ENCODE measurements around the gene B3GALT5. TPM values are rescaled to one million over a fixed set of nuclear protein-coding genes. Genes with fewer than 3 reads are reported as not detected.
"Not testable (repeated sequence)": the region's sequence is repeated elsewhere in the genome, so short reads cannot be mapped to it uniquely, and the experiment has no call there.

Gene B3GALT5
- polyA plus RNA-seq, 2 donors: 0.47 to 0.49 TPM

- Histone ChIP-seq H3K27ac (ENCODE audit: low read depth in 2 of 2, low read length in 1 of 2) (no peak overlapping the region), H3K9me3 (ENCODE audit: control insufficient read depth in 2 of 2, insufficient read depth in 1 of 2, low read depth in 1 of 2, low read length in 1 of 2) (peaks cover 0 to 5% of the 10 kb centered on the region in 2 donors), H3K4me3 (ENCODE audit: low read depth in 1 of 2, low read length in 2 of 2) (no peak overlapping the region), H3K27me3 (ENCODE audit: control insufficient read depth in 1 of 2, insufficient read depth in 2 of 2, low read length in 2 of 2) (no peaks in the 10 kb centered on the region), H3K4me1 (ENCODE audit: control insufficient read depth in 2 of 2, insufficient read depth in 2 of 2, low read length in 1 of 2) (peaks cover 0 to 2% of the 10 kb centered on the region in 2 donors), H3K36me3 (ENCODE audit: control insufficient read depth in 2 of 2, insufficient read depth in 2 of 2, low read length in 1 of 2) (no peaks in the 10 kb centered on the region)
- 93% methylated on average over 4 of the region's 4 CpGs for WGBS, 2 donors
Measured at GRCh38 chr21:39680216-39680615, 67.5 kb downstream of the B3GALT5 start.

- peaks cover 0 to 5% of the 10 kb centered on the region in 2 donors for H3K9me3 ChIP-seq (ENCODE audit: control insufficient read depth in 2 of 2, insufficient read depth in 1 of 2, low read depth in 1 of 2, low read length in 1 of 2)
- H3K27me3 ChIP-seq (ENCODE audit: control insufficient read depth in 1 of 2, insufficient read depth in 2 of 2, low read length in 2 of 2): no peaks in the 10 kb centered on the region
- no peak overlapping the region for H3K4me3 ChIP-seq (ENCODE audit: low read depth in 1 of 2, low read length in 2 of 2)
- H3K36me3 ChIP-seq (ENCODE audit: control insufficient read depth in 2 of 2, insufficient read depth in 2 of 2, low read length in 1 of 2): no peaks in the 10 kb centered on the region
- 70 to 81% methylated on average over 4 of the region's 4 CpGs for WGBS, 2 donors
- no peaks in the 10 kb centered on the region for H3K4me1 ChIP-seq (ENCODE audit: control insufficient read depth in 2 of 2, insufficient read depth in 2 of 2, low read length in 1 of 2)
- H3K27ac ChIP-seq (ENCODE audit: low read depth in 2 of 2, low read length in 1 of 2): no peak overlapping the region
Measured at GRCh38 chr21:39681257-39681656, 68.5 kb downstream of the B3GALT5 start.

- 62 to 64% methylated on average over 2 of the region's 2 CpGs for WGBS, 2 donors
- H3K36me3 ChIP-seq (ENCODE audit: control insufficient read depth in 2 of 2, insufficient read depth in 2 of 2, low read length in 1 of 2): no peaks in the 10 kb centered on the region
- no peak overlapping the region for H3K27ac ChIP-seq (ENCODE audit: low read depth in 2 of 2, low read length in 1 of 2)
- H3K9me3 ChIP-seq (ENCODE audit: control insufficient read depth in 2 of 2, insufficient read depth in 1 of 2, low read depth in 1 of 2, low read length in 1 of 2): peaks cover 0 to 5% of the 10 kb centered on the region in 2 donors
- no peak overlapping the region for H3K4me3 ChIP-seq (ENCODE audit: low read depth in 1 of 2, low read length in 2 of 2)
- no peaks in the 10 kb centered on the region for H3K27me3 ChIP-seq (ENCODE audit: control insufficient read depth in 1 of 2, insufficient read depth in 2 of 2, low read length in 2 of 2)
- no peaks in the 10 kb centered on the region for H3K4me1 ChIP-seq (ENCODE audit: control insufficient read depth in 2 of 2, insufficient read depth in 2 of 2, low read length in 1 of 2)
Measured at GRCh38 chr21:39681845-39682244, 69.1 kb downstream of the B3GALT5 start.

- Histone ChIP-seq H3K36me3 (ENCODE audit: control insufficient read depth in 2 of 2, insufficient read depth in 2 of 2, low read length in 1 of 2) (no peaks in the 10 kb centered on the region), H3K27ac (ENCODE audit: low read depth in 2 of 2, low read length in 1 of 2) (no peak overlapping the region), H3K4me1 (ENCODE audit: control insufficient read depth in 2 of 2, insufficient read depth in 2 of 2, low read length in 1 of 2) (no peaks in the 10 kb centered on the region), H3K9me3 (ENCODE audit: control insufficient read depth in 2 of 2, insufficient read depth in 1 of 2, low read depth in 1 of 2, low read length in 1 of 2) (no peaks in the 10 kb centered on the region), H3K4me3 (ENCODE audit: low read depth in 1 of 2, low read length in 2 of 2) (no peak overlapping the region), H3K27me3 (ENCODE audit: control insufficient read depth in 1 of 2, insufficient read depth in 2 of 2, low read length in 2 of 2) (no peaks in the 10 kb centered on the region)
- 59 to 81% methylated on average over 1 of the region's 1 CpG for WGBS, 2 donors
Measured at GRCh38 chr21:39685236-39685635, 72.5 kb downstream of the B3GALT5 start.

GRCh38 chr21:39685991-39686390, 73.3 kb downstream of the B3GALT5 start:
- no peaks in the 10 kb centered on the region for H3K4me1 ChIP-seq (ENCODE audit: control insufficient read depth in 2 of 2, insufficient read depth in 2 of 2, low read length in 1 of 2)
- WGBS, 2 donors: 92 to 93% methylated on average over 5 of the region's 5 CpGs
- H3K27ac ChIP-seq (ENCODE audit: low read depth in 2 of 2, low read length in 1 of 2): no peak overlapping the region
- no peaks in the 10 kb centered on the region for H3K27me3 ChIP-seq (ENCODE audit: control insufficient read depth in 1 of 2, insufficient read depth in 2 of 2, low read length in 2 of 2)
- H3K4me3 ChIP-seq (ENCODE audit: low read depth in 1 of 2, low read length in 2 of 2): no peak overlapping the region
- H3K36me3 ChIP-seq (ENCODE audit: control insufficient read depth in 2 of 2, insufficient read depth in 2 of 2, low read length in 1 of 2): no peaks in the 10 kb centered on the region
- H3K9me3 ChIP-seq (ENCODE audit: control insufficient read depth in 2 of 2, insufficient read depth in 1 of 2, low read depth in 1 of 2, low read length in 1 of 2): no peaks in the 10 kb centered on the region

GRCh38 chr21:39686646-39687468, 74.1 kb downstream of the B3GALT5 start:
- H3K4me1 ChIP-seq (ENCODE audit: control insufficient read depth in 2 of 2, insufficient read depth in 2 of 2, low read length in 1 of 2): no peaks in the 10 kb centered on the region
- H3K27me3 ChIP-seq (ENCODE audit: control insufficient read depth in 1 of 2, insufficient read depth in 2 of 2, low read length in 2 of 2): no peaks in the 10 kb centered on the region
- H3K4me3 ChIP-seq (ENCODE audit: low read depth in 1 of 2, low read length in 2 of 2): no peak overlapping the region
- 64 to 85% methylated on average over 15 of the region's 15 CpGs for WGBS, 2 donors
- no peaks in the 10 kb centered on the region for H3K9me3 ChIP-seq (ENCODE audit: control insufficient read depth in 2 of 2, insufficient read depth in 1 of 2, low read depth in 1 of 2, low read length in 1 of 2)
- H3K27ac ChIP-seq (ENCODE audit: low read depth in 2 of 2, low read length in 1 of 2): no peak overlapping the region
- H3K36me3 ChIP-seq (ENCODE audit: control insufficient read depth in 2 of 2, insufficient read depth in 2 of 2, low read length in 1 of 2): no peaks in the 10 kb centered on the region

GRCh38 chr21:39688010-39688409, 75.3 kb downstream of the B3GALT5 start:
- Histone ChIP-seq H3K27me3 (ENCODE audit: control insufficient read depth in 1 of 2, insufficient read depth in 2 of 2, low read length in 2 of 2) (no peaks in the 10 kb centered on the region), H3K4me3 (ENCODE audit: low read depth in 1 of 2, low read length in 2 of 2) (no peak overlapping the region), H3K4me1 (ENCODE audit: control insufficient read depth in 2 of 2, insufficient read depth in 2 of 2, low read length in 1 of 2) (no peaks in the 10 kb centered on the region), H3K27ac (ENCODE audit: low read depth in 2 of 2, low read length in 1 of 2) (no peak overlapping the region), H3K36me3 (ENCODE audit: control insufficient read depth in 2 of 2, insufficient read depth in 2 of 2, low read length in 1 of 2) (no peaks in the 10 kb centered on the region), H3K9me3 (ENCODE audit: control insufficient read depth in 2 of 2, insufficient read depth in 1 of 2, low read depth in 1 of 2, low read length in 1 of 2) (no peaks in the 10 kb centered on the region)
- WGBS, 2 donors: 52 to 68% methylated on average over 1 of the region's 1 CpG

GRCh38 chr21:39689860-39690259, 77.1 kb downstream of the B3GALT5 start:
- not testable (repeated sequence) for H3K27ac ChIP-seq (ENCODE audit: low read depth in 2 of 2, low read length in 1 of 2); H3K27me3 ChIP-seq (ENCODE audit: control insufficient read depth in 1 of 2, insufficient read depth in 2 of 2, low read length in 2 of 2); H3K4me1 ChIP-seq (ENCODE audit: control insufficient read depth in 2 of 2, insufficient read depth in 2 of 2, low read length in 1 of 2); H3K36me3 ChIP-seq (ENCODE audit: control insufficient read depth in 2 of 2, insufficient read depth in 2 of 2, low read length in 1 of 2); H3K4me3 ChIP-seq (ENCODE audit: low read depth in 1 of 2, low read length in 2 of 2); H3K9me3 ChIP-seq (ENCODE audit: control insufficient read depth in 2 of 2, insufficient read depth in 1 of 2, low read depth in 1 of 2, low read length in 1 of 2)
- WGBS, 2 donors: 86 to 88% methylated on average over 1 of the region's 1 CpG

GRCh38 chr21:39690454-39690853, 77.7 kb downstream of the B3GALT5 start:
- no peaks in the 10 kb centered on the region for H3K36me3 ChIP-seq (ENCODE audit: control insufficient read depth in 2 of 2, insufficient read depth in 2 of 2, low read length in 1 of 2)
- H3K27ac ChIP-seq (ENCODE audit: low read depth in 2 of 2, low read length in 1 of 2): no peak overlapping the region
- H3K4me1 ChIP-seq (ENCODE audit: control insufficient read depth in 2 of 2, insufficient read depth in 2 of 2, low read length in 1 of 2): no peaks in the 10 kb centered on the region
- H3K4me3 ChIP-seq (ENCODE audit: low read depth in 1 of 2, low read length in 2 of 2): no peak overlapping the region
- H3K27me3 ChIP-seq (ENCODE audit: control insufficient read depth in 1 of 2, insufficient read depth in 2 of 2, low read length in 2 of 2): no peaks in the 10 kb centered on the region
- no peaks in the 10 kb centered on the region for H3K9me3 ChIP-seq (ENCODE audit: control insufficient read depth in 2 of 2, insufficient read depth in 1 of 2, low read depth in 1 of 2, low read length in 1 of 2)
- WGBS, 2 donors: 70 to 78% methylated on average over 4 of the region's 4 CpGs

- Histone ChIP-seq H3K4me1 (ENCODE audit: control insufficient read depth in 2 of 2, insufficient read depth in 2 of 2, low read length in 1 of 2) (no peaks in the 10 kb centered on the region), H3K36me3 (ENCODE audit: control insufficient read depth in 2 of 2, insufficient read depth in 2 of 2, low read length in 1 of 2) (no peaks in the 10 kb centered on the region), H3K27ac (ENCODE audit: low read depth in 2 of 2, low read length in 1 of 2) (no peak overlapping the region), H3K27me3 (ENCODE audit: control insufficient read depth in 1 of 2, insufficient read depth in 2 of 2, low read length in 2 of 2) (no peaks in the 10 kb centered on the region), H3K4me3 (ENCODE audit: low read depth in 1 of 2, low read length in 2 of 2) (no peak overlapping the region), H3K9me3 (ENCODE audit: control insufficient read depth in 2 of 2, insufficient read depth in 1 of 2, low read depth in 1 of 2, low read length in 1 of 2) (no peaks in the 10 kb centered on the region)
- WGBS, 2 donors: 77 to 84% methylated on average over 5 of the region's 5 CpGs
Measured at GRCh38 chr21:39694750-39695149, 82.0 kb downstream of the B3GALT5 start.

Measured in esophagus (tissue), 2 donors.